DOHH2 (cell line): ENCODE measurements around the gene CEBPZ.

ENCODE experiments used
- CTCF ChIP-seq: fragments of 200-600 bp; sonication (generic); IDR thresholded peaks from one replicate; pipeline ENCODE4 v1.5.1; 2014; ENCODE audit warnings: antibody characterized with exemption, mild to moderate bottlenecking, low read depth, low read length; ENCODE audit not compliant: poor library complexity, severe bottlenecking
- EZH2phosphoT487 ChIP-seq: fragments of 200-600 bp; sonication (generic); IDR thresholded peaks from 2 replicates; pipeline ENCODE4 v1.6.1; 2017; ENCODE audit warnings: borderline replicate concordance, mild to moderate bottlenecking, antibody characterized with exemption, low read length, moderate library complexity, mixed read lengths

GRCh38 chr2:37226863-37227262, 4.5 kb downstream of the CEBPZ start:
- TF ChIP-seq CTCF (no peak), EZH2phosphoT487 (no peak)
